Bronchial epithelial cell (primary cell): ENCODE results near the gene IL17A. TPM values are rescaled to one million over a fixed set of nuclear protein-coding genes. Genes with fewer than 3 reads are reported as not detected.
A peak's percentile ranks its signal among the peaks of the same experiment; 100 is the strongest.

Experiments
- DNase-seq: peaks from one replicate; pipeline ENCODE4 v3.0.0-alpha.2; 2010; ENCODE audit warnings: low read depth
- FAIRE-seq: peaks from 2 replicates; lab custom pipeline; 2011; peaks lifted over from hg19 to GRCh38; lab: Jason Lieb, UNC
- H3K27me3 ChIP-seq: 2 replicates; pipeline ENCODE4 v1.5.1; 2011; ENCODE audit warnings: low read length; ENCODE audit not compliant: control insufficient read depth, insufficient read depth
- H3K36me3 ChIP-seq: 2 replicates; pipeline ENCODE4 v1.5.1; 2011; ENCODE audit warnings: low read length; ENCODE audit not compliant: control insufficient read depth, insufficient read depth
- H3K4me3 ChIP-seq: 2 replicates; pipeline ENCODE4 v1.5.1; 2011; ENCODE audit warnings: mild to moderate bottlenecking, low read depth, low read length, control low read depth
- total RNA-seq: library from RNA; depleted of rRNA; stranded (reverse); fragments of >200 nt; gene quantifications from 2 replicates; pipeline ENCODE4 v1.2.1, GENCODE V29; 2014
- TF ChIP-seq, protein P1 (sequence below): IDR thresholded peaks from 2 replicates; pipeline ENCODE4 v1.5.1; 2011; ENCODE audit warnings: mild to moderate bottlenecking, moderate library complexity, low read length, control low read depth, inconsistent platforms; ENCODE audit not compliant: insufficient read depth, severe bottlenecking

IL17A gene
- total RNA-seq, 1 donor from 2014 or later: not detected

DNA sequence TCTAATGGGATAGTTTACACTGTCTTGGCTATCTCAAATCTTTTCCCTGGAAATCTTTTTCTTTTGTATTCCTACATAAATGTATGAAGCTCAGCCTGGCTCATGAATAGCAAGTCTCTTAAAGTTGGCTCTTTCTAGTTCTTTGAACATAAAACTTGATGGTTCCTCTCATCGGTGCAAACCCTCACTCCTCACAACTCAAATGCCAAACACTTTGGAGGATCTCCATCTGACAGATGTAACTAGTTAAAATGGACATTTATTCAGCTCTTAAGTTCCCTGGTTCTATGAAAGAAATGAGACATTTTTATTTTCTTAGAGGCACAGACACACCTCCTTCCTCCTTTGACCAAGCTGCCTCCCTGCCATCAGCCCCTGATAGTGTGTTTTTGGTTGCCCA, 43.6 kb upstream of the IL17A start:
- DNase-seq: no peak
- FAIRE-seq: no peak
- TF ChIP-seq, protein P1, sequence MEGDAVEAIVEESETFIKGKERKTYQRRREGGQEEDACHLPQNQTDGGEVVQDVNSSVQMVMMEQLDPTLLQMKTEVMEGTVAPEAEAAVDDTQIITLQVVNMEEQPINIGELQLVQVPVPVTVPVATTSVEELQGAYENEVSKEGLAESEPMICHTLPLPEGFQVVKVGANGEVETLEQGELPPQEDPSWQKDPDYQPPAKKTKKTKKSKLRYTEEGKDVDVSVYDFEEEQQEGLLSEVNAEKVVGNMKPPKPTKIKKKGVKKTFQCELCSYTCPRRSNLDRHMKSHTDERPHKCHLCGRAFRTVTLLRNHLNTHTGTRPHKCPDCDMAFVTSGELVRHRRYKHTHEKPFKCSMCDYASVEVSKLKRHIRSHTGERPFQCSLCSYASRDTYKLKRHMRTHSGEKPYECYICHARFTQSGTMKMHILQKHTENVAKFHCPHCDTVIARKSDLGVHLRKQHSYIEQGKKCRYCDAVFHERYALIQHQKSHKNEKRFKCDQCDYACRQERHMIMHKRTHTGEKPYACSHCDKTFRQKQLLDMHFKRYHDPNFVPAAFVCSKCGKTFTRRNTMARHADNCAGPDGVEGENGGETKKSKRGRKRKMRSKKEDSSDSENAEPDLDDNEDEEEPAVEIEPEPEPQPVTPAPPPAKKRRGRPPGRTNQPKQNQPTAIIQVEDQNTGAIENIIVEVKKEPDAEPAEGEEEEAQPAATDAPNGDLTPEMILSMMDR: no peak
- Histone ChIP-seq H3K27me3 (peaks cover 4% of the 10 kb centered on the region), H3K36me3 (no peaks in the 10 kb centered on the region), H3K4me3 (no peak overlapping the region)

DNA sequence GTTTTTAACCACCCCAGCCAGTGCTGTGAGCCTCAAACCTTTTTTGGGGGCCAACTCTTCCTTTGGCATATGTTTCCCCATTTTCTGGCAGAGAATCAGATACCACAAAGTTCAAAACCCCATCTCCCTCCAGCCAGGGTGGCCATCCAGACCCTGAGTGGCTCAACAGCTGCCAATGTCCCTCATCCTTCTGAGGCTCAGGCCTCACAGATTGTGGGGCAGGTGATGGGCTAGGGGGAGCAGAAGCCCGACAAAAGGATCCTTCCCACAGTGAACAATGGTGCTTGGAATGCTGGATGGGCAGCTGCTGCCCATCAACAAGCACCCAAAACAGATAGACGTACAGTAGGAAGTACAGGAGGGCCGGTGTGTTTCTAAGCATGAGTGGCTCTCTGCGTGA, 42.6 kb upstream of the IL17A start:
- no peak overlapping the region for H3K4me3 ChIP-seq
- TF ChIP-seq, protein P1: no peak
- H3K36me3 ChIP-seq: no peaks in the 10 kb centered on the region
- DNase-seq (no peak), FAIRE-seq (no peak)
- peaks cover 4% of the 10 kb centered on the region for H3K27me3 ChIP-seq

DNA sequence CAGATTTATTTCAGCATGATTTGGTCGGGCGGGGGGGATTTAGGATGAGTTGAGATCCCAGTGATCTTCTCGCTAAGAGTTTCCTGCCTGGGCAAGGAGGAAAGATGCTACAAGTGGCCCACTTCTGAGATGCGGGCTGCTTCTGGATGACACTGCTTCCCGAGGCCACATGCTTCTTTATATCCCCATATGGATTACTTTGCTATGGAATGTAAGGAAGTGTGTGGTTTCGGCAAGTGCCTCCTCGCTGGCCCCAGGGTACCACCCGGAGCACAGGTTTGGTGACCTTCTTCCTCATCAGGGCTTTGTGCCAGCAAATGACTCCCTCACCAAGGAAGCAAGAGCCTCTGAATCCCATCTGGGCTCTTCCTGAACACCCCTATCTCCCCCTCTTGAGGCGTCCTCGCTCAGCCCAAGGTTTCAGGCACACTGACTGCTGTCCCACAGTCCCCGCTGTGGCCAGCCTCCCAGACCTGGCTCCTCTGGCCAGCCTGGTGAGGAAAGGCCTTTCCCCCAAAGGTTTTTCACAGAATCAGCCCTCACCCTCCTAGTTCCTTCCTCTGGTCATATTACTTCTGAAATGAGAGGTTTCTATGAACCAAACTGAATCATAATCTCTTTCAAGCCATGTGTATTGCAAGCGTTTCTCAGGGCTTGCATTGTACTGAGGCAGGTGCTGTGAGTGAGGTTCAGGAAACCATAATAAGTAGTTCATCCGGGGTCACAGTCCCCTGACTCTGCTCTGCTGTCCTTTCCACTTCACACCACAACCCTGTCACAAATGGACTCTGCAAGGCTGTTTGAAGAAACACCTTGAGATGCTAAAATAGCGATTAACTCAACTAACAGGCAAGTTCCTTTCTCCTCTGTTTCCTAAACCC, 41.7 kb upstream of the IL17A start:
- FAIRE-seq (peak; percentile 75), DNase-seq (no peak)
- TF ChIP-seq, protein P1: no peak
- H3K36me3 ChIP-seq: no peaks in the 10 kb centered on the region
- peaks cover 4% of the 10 kb centered on the region for H3K27me3 ChIP-seq
- no peak overlapping the region for H3K4me3 ChIP-seq

DNA sequence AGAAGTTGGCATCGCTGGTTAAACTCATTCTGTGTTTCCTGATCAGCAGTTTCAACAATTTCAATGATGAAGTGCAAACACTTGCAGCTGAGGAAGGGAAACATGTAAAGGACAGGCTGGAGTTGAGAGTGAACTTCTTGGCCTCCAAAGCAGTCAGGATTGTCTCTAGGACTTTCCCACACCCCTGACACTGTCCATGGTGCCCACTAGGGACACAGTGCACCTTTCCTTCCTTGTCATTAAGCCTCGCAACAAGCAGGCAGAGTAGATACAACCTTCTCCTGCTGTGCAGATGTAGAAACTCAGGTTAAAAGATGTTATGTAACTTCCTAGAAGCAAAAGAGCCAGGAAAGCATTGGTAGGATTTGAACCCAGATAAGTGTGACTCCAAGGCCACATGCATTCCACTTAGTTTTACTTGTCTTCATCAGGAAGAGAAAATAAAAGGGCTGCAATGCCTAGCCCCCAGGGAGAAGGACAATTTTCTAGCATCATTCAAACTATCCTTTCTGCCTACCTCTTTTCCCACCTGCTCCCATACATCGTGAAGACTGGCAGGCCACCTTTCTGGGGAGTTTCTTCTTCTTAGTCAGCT, 39.2 kb upstream of the IL17A start:
- TF ChIP-seq, protein P1: no peak
- Histone ChIP-seq H3K36me3 (no peaks in the 10 kb centered on the region), H3K4me3 (no peak overlapping the region), H3K27me3 (peaks cover 4% of the 10 kb centered on the region)
- FAIRE-seq (peak; percentile 85), DNase-seq (no peak)

DNA sequence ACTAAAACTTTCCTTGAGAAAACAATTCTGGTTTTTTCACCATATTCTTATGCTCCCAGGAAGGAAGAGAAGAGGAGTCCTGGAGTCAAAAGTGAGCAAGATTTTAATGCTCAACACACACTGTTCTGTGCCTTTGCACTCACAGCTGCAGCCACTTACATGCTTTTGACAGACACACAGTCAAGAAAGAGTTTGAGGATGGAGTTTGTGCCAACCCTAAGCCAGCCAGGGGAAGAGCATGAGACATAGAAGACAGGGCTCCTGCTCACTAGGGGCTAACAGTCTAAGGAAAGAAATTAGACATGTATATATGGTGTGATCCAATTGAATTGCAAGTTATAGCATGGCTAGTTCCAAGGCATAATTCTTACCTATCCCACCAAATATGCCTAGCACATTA, 37.1 kb upstream of the IL17A start:
- FAIRE-seq (peak; percentile 52), DNase-seq (no peak)
- H3K4me3 ChIP-seq: no peak overlapping the region
- no peaks in the 10 kb centered on the region for H3K36me3 ChIP-seq
- TF ChIP-seq, protein P1: no peak
- H3K27me3 ChIP-seq: peaks cover 4% of the 10 kb centered on the region
